OCI-LY7 (cell line): Measurements from ENCODE around the gene SMG6. TPM values are rescaled to one million over a fixed set of nuclear protein-coding genes. Genes with fewer than 3 reads are reported as not detected.
"Not testable (repeated sequence)": the region's sequence is repeated elsewhere in the genome, so short reads cannot be mapped to it uniquely, and the experiment has no call there.

Experiments
- BruUV-seq: library from RNA; stranded (reverse); fragments of 400-500 nt; replicated peaks from 2 replicates; lab custom pipeline; 2021; lab: Mats Ljungman, UMichigan
- CTCF ChIA-PET: fragments of 300-600 bp; sonication (Branson Sonifier 250); formaldehyde crosslinking; loops from one replicate; lab custom pipeline; 2022; ENCODE audit warnings: antibody characterized with exemption; ENCODE audit not compliant: unreplicated experiment; lab: Charles Lee
- POLR2A ChIA-PET: fragments of 300-600 bp; sonication (Branson Sonifier 250); formaldehyde crosslinking; loops from one replicate; lab custom pipeline; 2022; ENCODE audit warnings: antibody characterized with exemption; lab: Charles Lee
- DNase-seq: peaks from one replicate; pipeline ENCODE4 v3.0.0-alpha.2; 2015; ENCODE audit warnings: low spot score
- H2AFZ ChIP-seq: fragments of 200-600 bp; sonication (generic), shearing (Covaris generic); 2 replicates; pipeline ENCODE4 v1.6.1; 2014; ENCODE audit warnings: mild to moderate bottlenecking, antibody characterized with exemption, low read length, moderate library complexity
- H3K27ac ChIP-seq: fragments of 200-600 bp; sonication (generic); 2 replicates; pipeline ENCODE4 v1.5.1; 2014; ENCODE audit warnings: mixed run types, low read depth, mild to moderate bottlenecking, moderate library complexity, low read length, inconsistent platforms; ENCODE audit not compliant: poor library complexity, severe bottlenecking
- H3K36me3 ChIP-seq: fragments of 200-600 bp; sonication (generic); 2 replicates; pipeline ENCODE4 v1.6.1; 2014; ENCODE audit warnings: mild to moderate bottlenecking, antibody characterized with exemption, low read length, moderate library complexity, mixed read lengths; ENCODE audit not compliant: insufficient read depth
- H3K4me1 ChIP-seq: fragments of 200-600 bp; sonication (generic); 2 replicates; pipeline ENCODE4 v1.5.1; 2014; ENCODE audit warnings: mild to moderate bottlenecking, low read length; ENCODE audit not compliant: insufficient read depth, poor library complexity, severe bottlenecking
- H3K4me2 ChIP-seq: fragments of 200-600 bp; sonication (generic); 2 replicates; pipeline ENCODE4 v1.6.1; 2014; ENCODE audit warnings: mild to moderate bottlenecking, low read length
- H3K4me3 ChIP-seq: fragments of 200-600 bp; sonication (generic); 2 replicates; pipeline ENCODE4 v1.5.1; 2014; ENCODE audit warnings: mild to moderate bottlenecking, low read depth, low read length; ENCODE audit not compliant: poor library complexity, severe bottlenecking
- H3K79me2 ChIP-seq: fragments of 200-600 bp; sonication (generic); 2 replicates; pipeline ENCODE4 v1.6.1; 2016; ENCODE audit warnings: low read depth, mild to moderate bottlenecking, low read length, moderate library complexity, mixed read lengths; ENCODE audit not compliant: insufficient read depth
- H3K9me2 ChIP-seq: fragments of 200-600 bp; sonication (generic); 2 replicates; pipeline ENCODE4 v1.6.1; 2016; ENCODE audit warnings: mild to moderate bottlenecking, low read length, mixed read lengths; ENCODE audit not compliant: insufficient read depth
- H3K9me3 ChIP-seq: fragments of 200-600 bp; sonication (generic); 2 replicates; pipeline ENCODE4 v1.6.1; 2014; ENCODE audit warnings: mild to moderate bottlenecking, mixed run types, low read length, mixed read lengths
- H4K20me1 ChIP-seq: fragments of 200-600 bp; sonication (generic); 2 replicates; pipeline ENCODE4 v1.6.1; 2014; ENCODE audit warnings: mild to moderate bottlenecking, antibody characterized with exemption, low read length, moderate library complexity, mixed read lengths; ENCODE audit not compliant: insufficient read depth
- EZH2phosphoT487 ChIP-seq: fragments of 200-600 bp; sonication (generic); IDR thresholded peaks from 2 replicates; pipeline ENCODE4 v1.6.1; 2018; ENCODE audit warnings: low read depth, borderline replicate concordance, mild to moderate bottlenecking, mixed run types, antibody characterized with exemption, low read length, moderate library complexity, mixed read lengths
- intact Hi-C: fragments of 100-400 bp; cut with micrococcal nuclease; formaldehyde crosslinking; loops from one replicate; pipeline ENCODE4 v1.10.0; 2022; ENCODE audit not compliant: unreplicated experiment
- total RNA-seq, 2 experiments: library from RNA; depleted of rRNA in 1 of 2; stranded (reverse); fragments of >200 nt in 1 of 2; shearing (Covaris generic) in 1 of 2; gene quantifications; 2 replicates each; pipeline ENCODE4 v1.2.3, GENCODE V29; 2014 to 2022
- TF ChIP-seq, protein P1 (sequence below): fragments of 200-600 bp; sonication (generic); conservative IDR thresholded peaks from 2 replicates; pipeline ENCODE4 v1.5.1; 2014; ENCODE audit warnings: mild to moderate bottlenecking, antibody characterized with exemption, low read length, moderate library complexity, mixed read lengths

SMG6 gene
- total RNA-seq, 2 experiments from 2014 or later = 12.5 to 17.8 TPM

- DNase-seq = no peak
- no peaks in the 10 kb centered on the region for H4K20me1 ChIP-seq
- H3K9me3 ChIP-seq = no peaks in the 10 kb centered on the region
- H3K36me3 ChIP-seq = peaks cover 60% of the 10 kb centered on the region
- H3K27ac ChIP-seq = no peak overlapping the region
- BruUV-seq = no TSS peak
- no peaks in the 10 kb centered on the region for H3K4me1 ChIP-seq
- intact Hi-C loops = no loop called here
- no peak overlapping the region for H3K4me3 ChIP-seq
- no peaks in the 10 kb centered on the region for H3K9me2 ChIP-seq
- POLR2A ChIA-PET = no interaction called here
- no peaks in the 10 kb centered on the region; the same call in 1 of the 2 replicates for H3K79me2 ChIP-seq
- H3K4me2 ChIP-seq = no peak overlapping the region
- TF ChIP-seq, protein P1, sequence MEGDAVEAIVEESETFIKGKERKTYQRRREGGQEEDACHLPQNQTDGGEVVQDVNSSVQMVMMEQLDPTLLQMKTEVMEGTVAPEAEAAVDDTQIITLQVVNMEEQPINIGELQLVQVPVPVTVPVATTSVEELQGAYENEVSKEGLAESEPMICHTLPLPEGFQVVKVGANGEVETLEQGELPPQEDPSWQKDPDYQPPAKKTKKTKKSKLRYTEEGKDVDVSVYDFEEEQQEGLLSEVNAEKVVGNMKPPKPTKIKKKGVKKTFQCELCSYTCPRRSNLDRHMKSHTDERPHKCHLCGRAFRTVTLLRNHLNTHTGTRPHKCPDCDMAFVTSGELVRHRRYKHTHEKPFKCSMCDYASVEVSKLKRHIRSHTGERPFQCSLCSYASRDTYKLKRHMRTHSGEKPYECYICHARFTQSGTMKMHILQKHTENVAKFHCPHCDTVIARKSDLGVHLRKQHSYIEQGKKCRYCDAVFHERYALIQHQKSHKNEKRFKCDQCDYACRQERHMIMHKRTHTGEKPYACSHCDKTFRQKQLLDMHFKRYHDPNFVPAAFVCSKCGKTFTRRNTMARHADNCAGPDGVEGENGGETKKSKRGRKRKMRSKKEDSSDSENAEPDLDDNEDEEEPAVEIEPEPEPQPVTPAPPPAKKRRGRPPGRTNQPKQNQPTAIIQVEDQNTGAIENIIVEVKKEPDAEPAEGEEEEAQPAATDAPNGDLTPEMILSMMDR = no peak
- no peak for TF ChIP-seq EZH2phosphoT487
- CTCF ChIA-PET = no interaction called here
- no peak overlapping the region for H2AFZ ChIP-seq
These were observed 17.8 kb upstream of the SMG6 start for GRCh38 chr17:2321399-2321798.

DNA sequence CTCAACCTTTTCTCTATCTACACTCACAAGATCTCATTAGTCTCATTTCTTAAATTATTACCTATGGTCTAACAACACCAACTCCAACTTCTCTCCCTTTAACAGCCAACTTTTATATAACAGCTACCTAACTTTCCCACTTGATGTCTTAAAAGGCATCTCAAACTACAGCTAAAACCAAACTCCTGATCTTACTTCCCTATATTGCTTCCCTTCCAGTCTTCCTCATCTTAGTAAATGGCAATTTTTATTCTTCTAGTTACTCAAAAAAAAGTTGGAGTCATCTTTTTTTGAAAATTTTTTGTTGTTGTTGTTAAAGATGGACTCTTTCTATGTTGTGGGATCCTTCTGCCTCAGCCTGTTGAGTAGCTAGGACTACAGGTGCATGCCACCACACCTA is 15.5 kb upstream of the SMG6 start:
- Histone ChIP-seq H4K20me1 (no peaks in the 10 kb centered on the region), H3K4me2 (no peak overlapping the region), H3K36me3 (peaks cover 37% of the 10 kb centered on the region), H3K9me3 (no peaks in the 10 kb centered on the region), H2AFZ (no peak overlapping the region), H3K4me1 (no peaks in the 10 kb centered on the region), H3K4me3 (no peak overlapping the region), H3K9me2 (no peaks in the 10 kb centered on the region), H3K79me2 (no peaks in the 10 kb centered on the region), H3K27ac (no peak overlapping the region)
- BruUV-seq = no TSS peak
- DNase-seq = no peak
- intact Hi-C loops = no loop called here
- ChIA-PET POLR2A (interaction anchor here (0.5 kb wide), 1 partner anchor 30 kb away, joined by 6 read pairs; no protein-coding TSS in a partner anchor), CTCF (no interaction called here)
- TF ChIP-seq, protein P1 = no peak
- no peak for TF ChIP-seq EZH2phosphoT487

- Histone ChIP-seq H3K9me3 (no peaks in the 10 kb centered on the region), H3K36me3 (peaks cover 25% of the 10 kb centered on the region), H4K20me1 (no peaks in the 10 kb centered on the region), H3K27ac (no peak overlapping the region), H3K4me1 (no peaks in the 10 kb centered on the region), H2AFZ (no peak overlapping the region), H3K4me2 (no peak overlapping the region), H3K4me3 (no peak overlapping the region), H3K9me2 (no peaks in the 10 kb centered on the region), H3K79me2 (no peaks in the 10 kb centered on the region)
- TF ChIP-seq, protein P1 = no peak
- no peak for TF ChIP-seq EZH2phosphoT487
- POLR2A ChIA-PET = no interaction called here
- DNase-seq = no peak
- intact Hi-C loops = no loop called here
- BruUV-seq = no TSS peak
- CTCF ChIA-PET = no interaction called here
These were observed 14.2 kb upstream of the SMG6 start for GRCh38 chr17:2317796-2318195.

- H3K79me2 ChIP-seq, BruUV-seq, POLR2A ChIA-PET, DNase-seq, H3K4me1 ChIP-seq, H4K20me1 ChIP-seq, H3K27ac ChIP-seq, H3K9me2 ChIP-seq, H3K4me3 ChIP-seq, H3K4me2 ChIP-seq, intact Hi-C loops, H3K9me3 ChIP-seq, H2AFZ ChIP-seq: not testable (repeated sequence)
- CTCF ChIA-PET = interaction anchor here (0.6 kb wide), 1 partner anchor 520 kb away, joined by 3 read pairs; no protein-coding TSS in a partner anchor
- H3K36me3 ChIP-seq = peaks cover 15% of the 10 kb centered on the region
These were observed 13.3 kb upstream of the SMG6 start for GRCh38 chr17:2316916-2317205.
